GM21367 (cell line): ENCODE data around the gene KLF15.

Source experiments
- ATAC-seq: cut with Tn5 transposase; IDR thresholded peaks from one replicate; pipeline ENCODE4 v1.9.1; 2021; ENCODE audit not compliant: unreplicated experiment

The KLF15 gene

GRCh38 chr3:126326629-126327028 lies 30.6 kb downstream of the KLF15 start:
- no peak for ATAC-seq

- no peak for ATAC-seq
These were observed 34.8 kb downstream of the KLF15 start for GRCh38 chr3:126322181-126322967.

GRCh38 chr3:126321490-126321889 lies 35.7 kb downstream of the KLF15 start:
- ATAC-seq: no peak

GRCh38 chr3:126320517-126321293 lies 36.5 kb downstream of the KLF15 start:
- no peak for ATAC-seq

- no peak for ATAC-seq
These were observed 37.4 kb downstream of the KLF15 start for GRCh38 chr3:126319701-126320295.

- ATAC-seq: no peak
These were observed 39.9 kb downstream of the KLF15 start for GRCh38 chr3:126317029-126317996.

- no peak for ATAC-seq
These were observed 40.7 kb downstream of the KLF15 start for GRCh38 chr3:126316501-126316939.

- no peak for ATAC-seq
These were observed 41.2 kb downstream of the KLF15 start for GRCh38 chr3:126316031-126316461.

GRCh38 chr3:126314790-126315658 lies 42.2 kb downstream of the KLF15 start:
- no peak for ATAC-seq

- no peak for ATAC-seq
These were observed 42.9 kb downstream of the KLF15 start for GRCh38 chr3:126314305-126314789.

- ATAC-seq: no peak
These were observed 43.5 kb downstream of the KLF15 start for GRCh38 chr3:126313580-126314304.

- ATAC-seq: no peak
These were observed 44.0 kb downstream of the KLF15 start for GRCh38 chr3:126313166-126313565.

GRCh38 chr3:126312341-126312740 lies 44.9 kb downstream of the KLF15 start:
- no peak for ATAC-seq

- ATAC-seq: no peak
These were observed 45.8 kb downstream of the KLF15 start for GRCh38 chr3:126311338-126311978.

- no peak for ATAC-seq
These were observed 46.4 kb downstream of the KLF15 start for GRCh38 chr3:126310816-126311215.

GRCh38 chr3:126309861-126310655 lies 47.1 kb downstream of the KLF15 start:
- ATAC-seq: no peak

GRCh38 chr3:126309165-126309564 lies 48.0 kb downstream of the KLF15 start:
- no peak for ATAC-seq
